Motor neuron (in vitro differentiated cells): Measurements from ENCODE around the gene MAPK8. TPM values are rescaled to one million over a fixed set of nuclear protein-coding genes. Genes with fewer than 3 reads are reported as not detected.

Experiments
- ATAC-seq, 8 experiments: fragments of 200-7000 bp; cut with Tn5 transposase; replicated peaks in 6 of 8; 2 replicates each; pipeline ENCODE4 v1.8.0; 2021; ENCODE audit warnings: mild to moderate bottlenecking in 8 of 8, moderate library complexity in 8 of 8
- H3K27ac ChIP-seq, 2 donors: fragments of 250-450 bp; sonication (Bioruptor Pico); 2 replicates each; pipeline ENCODE4 v1.9.0; 2021; ENCODE audit warnings: antibody characterized with exemption in 2 of 2, mild to moderate bottlenecking in 2 of 2, moderate library complexity in 1 of 2
- H3K4me1 ChIP-seq, 2 donors: fragments of 250-450 bp; sonication (Bioruptor Pico); replicated peaks in 1 of 2; 2 replicates each; pipeline ENCODE4 v1.6.1; 2021; ENCODE audit warnings: antibody characterized with exemption in 2 of 2, mild to moderate bottlenecking in 2 of 2, moderate library complexity in 1 of 2
- H3K4me3 ChIP-seq, 5 donors: fragments of 250-450 bp; sonication (Bioruptor Pico); 2 replicates each; pipeline ENCODE4 v1.9.0; 2021; ENCODE audit warnings: antibody characterized with exemption in 5 of 5, mild to moderate bottlenecking in 5 of 5, moderate library complexity in 4 of 5
- WGBS, 10 experiments: fragments of 450-650 bp; shearing (Covaris generic); methylation state at CpG; one replicate each; pipeline ENCODE4 v1.0.0; 2022; 5-methylcytosine and 5-hydroxymethylcytosine counted together
- in situ Hi-C, 9 experiments: fragments of 400-800 bp; cut with MboI; loops; one replicate each; pipeline ENCODE4 v1.15.0; 2021; ENCODE audit warnings: low sequenced_read_pairs in 9 of 9, low pct_unique_long_range_greater_than_20kb in 2 of 9; ENCODE audit not compliant: unreplicated experiment in 9 of 9
- total RNA-seq, 8 experiments: library from RNA; unstranded; fragments of 300-600 nt; gene quantifications; 2 replicates each; pipeline versions ENCODE4 v1.2.3 to v1.2.4, GENCODE V29; 2022

Gene MAPK8
- total RNA-seq, 8 experiments from 2014 or later: 21.2 to 122 (median 68.1) TPM

- Histone ChIP-seq H3K4me3 (no peak overlapping the region), H3K27ac (no peak overlapping the region), H3K4me1 (peaks cover 4 to 6% of the 10 kb centered on the region in 2 donors)
- in situ Hi-C loops: loop anchor here in 1 of 9 experiments (10.0 kb wide), 1 partner anchor 63 kb away; no protein-coding TSS in a partner anchor
- WGBS, 10 experiments: 0 to 100% (median 86%) methylated on average over 1 to 5 of the region's 11 CpGs; no CpG with 5 or more reads in 3 of the 10 experiments
- ATAC-seq: no peak
Observed at GRCh38 chr10:48442090-48442808, 135.8 kb downstream of the MAPK8 start.

- in situ Hi-C loops: loop anchor here in 1 of 9 experiments (10.0 kb wide), 1 partner anchor 62 kb away; no protein-coding TSS in a partner anchor
- 42 to 97% (median 64%) methylated on average over 1 to 4 of the region's 5 CpGs; no CpG with 5 or more reads in 4 of the 10 experiments for WGBS, 10 experiments
Observed at GRCh38 chr10:48442809-48443177, 136.3 kb downstream of the MAPK8 start.

GRCh38 chr10:48444266-48444665 lies 137.8 kb downstream of the MAPK8 start:
- in situ Hi-C loops: loop anchor here in 1 of 9 experiments (10.0 kb wide), 1 partner anchor 61 kb away; no protein-coding TSS in a partner anchor
- Histone ChIP-seq H3K27ac (no peak overlapping the region), H3K4me1 (peaks cover 4 to 6% of the 10 kb centered on the region in 2 donors), H3K4me3 (no peak overlapping the region)
- peak in 3 of 8 experiments; percentile 36 to 41 (median 38) for ATAC-seq
- WGBS, 10 experiments: 60 to 100% (median 92%) methylated on average over 1 to 2 of the region's 2 CpGs; no CpG with 5 or more reads in 5 of the 10 experiments

More at GRCh38 chr10:48442809-48443177, 136.3 kb downstream of the MAPK8 start:
- H3K4me3 ChIP-seq: no peak overlapping the region
- no peak overlapping the region for H3K27ac ChIP-seq
- no peak for ATAC-seq
- peaks cover 4 to 6% of the 10 kb centered on the region in 2 donors for H3K4me1 ChIP-seq

- ATAC-seq: peak in 5 of 8 experiments; percentile 18 to 59 (median 54)
- peaks cover 0 to 4% of the 10 kb centered on the region in 2 donors for H3K4me1 ChIP-seq
- no peak overlapping the region for H3K4me3 ChIP-seq
- WGBS, 10 experiments: 67 to 100% (median 87%) methylated on average over 1 to 5 of the region's 20 CpGs; no CpG with 5 or more reads in 2 of the 10 experiments
- no peak overlapping the region for H3K27ac ChIP-seq
- in situ Hi-C loops: loop anchor here in 1 of 9 experiments (10.0 kb wide), 1 partner anchor 60 kb away; no protein-coding TSS in a partner anchor
Observed at GRCh38 chr10:48444861-48445841, 138.7 kb downstream of the MAPK8 start.

GRCh38 chr10:48445932-48446331 lies 139.5 kb downstream of the MAPK8 start:
- in situ Hi-C loops: loop anchor here in 1 of 9 experiments (10.0 kb wide), 1 partner anchor 59 kb away; no protein-coding TSS in a partner anchor
- WGBS, 10 experiments: 70 to 100% (median 93%) methylated on average over 2 to 5 of the region's 7 CpGs; no CpG with 5 or more reads in 6 of the 10 experiments
- no peak overlapping the region for H3K27ac ChIP-seq
- peaks cover 0 to 4% of the 10 kb centered on the region in 2 donors for H3K4me1 ChIP-seq
- ATAC-seq: no peak
- H3K4me3 ChIP-seq: no peak overlapping the region

GRCh38 chr10:48446785-48447184 lies 140.3 kb downstream of the MAPK8 start:
- in situ Hi-C loops: loop anchor here in 1 of 9 experiments (10.0 kb wide), 1 partner anchor 58 kb away; no protein-coding TSS in a partner anchor

GRCh38 chr10:48447356-48448215 lies 141.1 kb downstream of the MAPK8 start:
- in situ Hi-C loops: loop anchor here in 1 of 9 experiments (10.0 kb wide), 1 partner anchor 57 kb away; no protein-coding TSS in a partner anchor
- Histone ChIP-seq H3K4me3 (no peak overlapping the region), H3K4me1 (peaks cover 0 to 4% of the 10 kb centered on the region in 2 donors), H3K27ac (no peak overlapping the region)
- 71 to 100% (median 88%) methylated on average over 1 to 3 of the region's 11 CpGs; no CpG with 5 or more reads in 6 of the 10 experiments for WGBS, 10 experiments
- ATAC-seq: no peak

More at GRCh38 chr10:48446785-48447184, 140.3 kb downstream of the MAPK8 start:
- ATAC-seq: no peak
- 80 to 90% methylated on average over 2 of the region's 7 CpGs; no CpG with 5 or more reads in 8 of the 10 experiments for WGBS, 10 experiments
- H3K4me1 ChIP-seq: peaks cover 0 to 4% of the 10 kb centered on the region in 2 donors
- H3K4me3 ChIP-seq: no peak overlapping the region
- H3K27ac ChIP-seq: no peak overlapping the region

GRCh38 chr10:48448796-48449195 lies 142.3 kb downstream of the MAPK8 start:
- Histone ChIP-seq H3K4me1 (no peaks in the 10 kb centered on the region), H3K4me3 (no peak overlapping the region), H3K27ac (no peak overlapping the region)
- in situ Hi-C loops: loop anchor here in 1 of 9 experiments (10.0 kb wide), 1 partner anchor 56 kb away; no protein-coding TSS in a partner anchor
- ATAC-seq: peak in 4 of 8 experiments; percentile 50 to 88 (median 68)
- 20 to 100% (median 60%) methylated on average over 1 to 2 of the region's 4 CpGs; no CpG with 5 or more reads in 7 of the 10 experiments for WGBS, 10 experiments

- H3K4me3 ChIP-seq: no peak overlapping the region
- WGBS, 10 experiments: 48 to 100% (median 77%) methylated on average over 1 to 6 of the region's 19 CpGs; no CpG with 5 or more reads in 7 of the 10 experiments
- no peaks in the 10 kb centered on the region for H3K4me1 ChIP-seq
- no peak for ATAC-seq
- H3K27ac ChIP-seq: no peak overlapping the region
- in situ Hi-C loops: loop anchor here in 1 of 9 experiments (10.0 kb wide), 1 partner anchor 55 kb away; no protein-coding TSS in a partner anchor
Observed at GRCh38 chr10:48449501-48450232, 143.2 kb downstream of the MAPK8 start.

GRCh38 chr10:48450233-48450740 lies 143.8 kb downstream of the MAPK8 start:
- no peak overlapping the region for H3K4me3 ChIP-seq
- H3K27ac ChIP-seq: no peak overlapping the region
- H3K4me1 ChIP-seq: no peaks in the 10 kb centered on the region
- 20 to 100% (median 88%) methylated on average over 1 to 23 of the region's 49 CpGs; no CpG with 5 or more reads in 5 of the 10 experiments for WGBS, 10 experiments
- no peak for ATAC-seq
- in situ Hi-C loops: no loop called here
